C4-2B (cell line): Measurements from ENCODE around the gene MPP7.

Experiments
- H3K27ac ChIP-seq: fragments of 450-650 bp; 2 replicates; pipeline ENCODE4 v1.5.1; 2017
- CTCF ChIP-seq: fragments of 450-650 bp; conservative IDR thresholded peaks from 2 replicates; pipeline ENCODE4 v1.5.1; 2017; ENCODE audit warnings: mild to moderate bottlenecking
- ZFX ChIP-seq: fragments of 450-650 bp; IDR thresholded peaks from 2 replicates; pipeline ENCODE4 v1.6.1; 2017

Gene MPP7

DNA sequence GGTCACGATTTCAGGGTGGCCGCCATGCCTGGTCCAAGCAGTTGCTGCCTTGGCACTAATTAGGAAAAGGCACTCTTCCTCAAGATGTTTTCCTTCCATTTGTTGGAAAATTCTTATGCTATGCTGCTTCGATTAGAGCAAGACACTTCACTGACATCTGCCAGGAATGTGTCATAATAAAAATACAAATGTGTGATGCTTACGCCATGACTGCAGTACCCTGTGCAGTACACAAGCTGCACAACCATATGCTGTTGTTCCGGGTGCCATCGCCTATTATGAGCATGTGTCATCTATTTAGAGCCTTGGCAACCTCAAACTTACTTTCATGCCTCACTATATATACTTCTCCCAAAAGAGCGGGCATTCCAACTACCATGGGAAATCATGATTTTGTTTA is 14.9 kb upstream of the MPP7 start:
- H3K27ac ChIP-seq, result no peak overlapping the region
- TF ChIP-seq CTCF, result no peak
- TF ChIP-seq ZFX, result no peak

DNA sequence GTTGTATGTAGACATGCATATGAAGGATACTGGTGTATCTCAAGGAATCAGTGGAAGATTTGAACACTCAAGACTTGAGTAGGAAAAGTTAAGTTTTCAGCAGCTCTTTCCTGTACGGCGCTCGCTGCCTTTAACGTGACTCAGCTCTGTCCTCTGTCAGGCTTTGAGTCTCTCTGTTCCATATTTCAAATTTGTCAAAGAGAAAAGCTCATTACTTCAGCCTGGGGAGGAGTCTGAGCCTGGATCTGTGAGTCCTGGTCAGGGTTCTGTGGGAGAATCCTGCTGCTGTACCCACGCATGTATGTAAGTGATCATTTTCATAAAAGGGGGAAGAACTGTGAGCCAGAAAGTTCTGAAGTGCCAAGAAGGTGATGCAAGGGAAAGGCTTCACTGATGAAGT is 13.8 kb upstream of the MPP7 start:
- TF ChIP-seq ZFX (no peak), CTCF (no peak)

DNA sequence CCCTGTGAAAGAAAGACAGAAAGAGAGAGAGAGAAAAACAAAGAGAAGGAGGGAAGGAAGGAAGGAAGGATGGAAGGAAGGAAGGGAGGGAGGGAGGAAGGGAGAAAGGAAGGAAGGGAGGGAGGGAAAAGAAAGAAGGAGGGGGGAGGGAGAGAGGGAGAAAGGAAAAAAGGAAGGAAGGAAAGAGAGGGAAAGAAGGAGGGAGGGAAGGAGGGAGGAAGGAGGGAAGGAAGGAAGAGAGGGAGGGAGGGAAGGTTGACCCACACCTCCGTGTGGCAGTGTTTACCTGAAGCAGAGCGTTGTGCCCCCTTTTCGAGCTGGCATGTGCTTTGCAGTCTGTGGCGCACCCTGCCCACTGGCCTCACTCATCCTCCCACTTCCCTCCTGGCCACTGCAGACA is 12.3 kb upstream of the MPP7 start:
- H3K27ac ChIP-seq, result no peak overlapping the region
- no peak for TF ChIP-seq CTCF
- TF ChIP-seq ZFX, result no peak

More for the DNA sequence above, 13.8 kb upstream of the MPP7 start:
- no peak overlapping the region for H3K27ac ChIP-seq

- TF ChIP-seq ZFX, result no peak
- no peak for TF ChIP-seq CTCF
Measured at GRCh38 chr10:28314211-28314610, 11.3 kb upstream of the MPP7 start.

DNA sequence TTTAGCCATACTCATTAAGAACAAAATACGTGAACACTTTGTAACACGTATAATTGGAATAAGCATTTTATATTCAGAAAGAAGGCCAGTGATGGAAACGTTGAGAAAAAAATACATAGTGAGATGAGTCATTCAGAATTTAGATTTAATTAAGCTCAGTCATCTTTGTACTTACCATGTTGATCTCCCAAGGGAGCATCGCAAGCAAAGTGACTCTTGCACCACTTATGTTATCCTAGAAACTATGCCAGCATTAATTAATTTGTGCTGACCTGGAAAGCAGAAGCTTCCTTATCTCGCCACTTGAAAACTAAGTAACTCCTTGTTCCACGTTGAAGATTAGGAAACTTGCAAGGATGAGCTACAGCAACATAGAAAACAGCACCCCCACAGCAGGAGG is 9.7 kb upstream of the MPP7 start:
- TF ChIP-seq CTCF (no peak), ZFX (no peak)
- no peak overlapping the region for H3K27ac ChIP-seq

More at GRCh38 chr10:28314211-28314610, 11.3 kb upstream of the MPP7 start:
- no peak overlapping the region for H3K27ac ChIP-seq

GRCh38 chr10:28311104-28311503 is 8.2 kb upstream of the MPP7 start:
- no peak overlapping the region for H3K27ac ChIP-seq
- no peak for TF ChIP-seq ZFX
- TF ChIP-seq CTCF, result no peak

DNA sequence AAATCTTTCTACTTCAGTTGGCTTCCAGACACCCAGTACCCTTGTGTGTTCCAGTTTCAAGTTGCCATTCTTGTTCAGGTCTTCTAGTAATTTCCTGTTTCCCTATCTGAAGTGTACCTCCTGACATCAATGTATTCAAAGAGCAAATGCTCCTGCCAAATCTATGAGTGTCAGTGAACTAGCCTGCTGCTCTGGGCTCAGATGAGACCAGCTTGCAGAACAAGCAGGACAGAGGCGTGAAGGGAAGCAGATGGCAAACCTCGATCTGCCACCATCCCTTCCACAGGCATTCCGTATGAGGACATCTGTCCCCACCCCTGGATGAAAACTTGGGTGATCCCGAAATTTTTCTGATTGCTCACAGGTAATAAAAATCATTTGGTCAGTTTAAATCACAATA is 4.4 kb upstream of the MPP7 start:
- TF ChIP-seq CTCF, result no peak
- TF ChIP-seq ZFX, result no peak
- no peak overlapping the region for H3K27ac ChIP-seq
